22Rv1 (cell line): ENCODE results near the gene CALHM4.

Experiments used
- H3K27ac ChIP-seq: fragments of 450-650 bp; 2 replicates; pipeline ENCODE4 v1.5.1; 2017
- CTCF ChIP-seq: fragments of 450-650 bp; IDR thresholded peaks from 2 replicates; pipeline ENCODE4 v1.5.1; 2017; ENCODE audit warnings: mild to moderate bottlenecking
- ZFX ChIP-seq: fragments of 450-650 bp; IDR thresholded peaks from 2 replicates; pipeline ENCODE4 v1.6.1; 2017; ENCODE audit warnings: antibody characterized with exemption, borderline replicate concordance

The CALHM4 gene

GRCh38 chr6:116553451-116553850 is at the start of gene CALHM4:
Gene CALHM4, plus strand, starts transcription at chr6:116553751. Its CDS starts 43 bp downstream, at chr6:116553794.
- no peak within 1 kb of the TSS for H3K27ac ChIP-seq
- TF ChIP-seq ZFX = no peak

- no peak overlapping the region for H3K27ac ChIP-seq
- TF ChIP-seq ZFX = no peak
- no peak for TF ChIP-seq CTCF
These were observed 46.2 kb upstream of the CALHM4 start for GRCh38 chr6:116507324-116507723.

- no peak overlapping the region for H3K27ac ChIP-seq
- TF ChIP-seq ZFX (no peak), CTCF (no peak)
These were observed 45.0 kb upstream of the CALHM4 start for GRCh38 chr6:116508527-116508926.

GRCh38 chr6:116511424-116512110 is 42.0 kb upstream of the CALHM4 start, which contains the start of gene CALHM5:
Gene CALHM5, plus strand, starts transcription at chr6:116511639. Its CDS starts 58 bp downstream, at chr6:116511697.
- TF ChIP-seq CTCF (peak; percentile 49), ZFX (no peak)

GRCh38 chr6:116512111-116512559 is 41.4 kb upstream of the CALHM4 start:
- no peak overlapping the region for H3K27ac ChIP-seq
- TF ChIP-seq ZFX (no peak), CTCF (no peak)

More at GRCh38 chr6:116511424-116512110, 42.0 kb upstream of the CALHM4 start, which contains the start of gene CALHM5:
- H3K27ac ChIP-seq = no peak within 1 kb of the TSS

GRCh38 chr6:116512734-116513133 is 40.8 kb upstream of the CALHM4 start:
- H3K27ac ChIP-seq = no peak overlapping the region
- no peak for TF ChIP-seq CTCF
- TF ChIP-seq ZFX = no peak

GRCh38 chr6:116513224-116513875 is 40.2 kb upstream of the CALHM4 start:
- H3K27ac ChIP-seq = no peak overlapping the region
- TF ChIP-seq ZFX (no peak), CTCF (no peak)
